Limb (tissue), 2 donors: ENCODE measurements around the gene OXER1.

Experiments
- DNase-seq, 2 donors: peaks; one replicate each; pipeline ENCODE4 v3.0.0-alpha.2; 2016; ENCODE audit errors: extremely low spot score in 2 of 2

OXER1 gene

GRCh38 chr2:42769583-42770287, 5.8 kb upstream of the OXER1 start:
- no peak for DNase-seq

- no peak for DNase-seq
These were observed 4.8 kb upstream of the OXER1 start for GRCh38 chr2:42768706-42769256.

- no peak for DNase-seq
These were observed 4.2 kb upstream of the OXER1 start for GRCh38 chr2:42767899-42768705.

- no peak for DNase-seq
These were observed 3.4 kb upstream of the OXER1 start for GRCh38 chr2:42767080-42767898.

GRCh38 chr2:42765686-42766085, 1.8 kb upstream of the OXER1 start:
- DNase-seq: no peak

GRCh38 chr2:42764901-42765300, 966 bp upstream of the OXER1 start:
- no peak for DNase-seq

- DNase-seq: no peak
These were observed 821 bp downstream of the OXER1 start for GRCh38 chr2:42762823-42763804.

GRCh38 chr2:42762155-42762554, 1.8 kb downstream of the OXER1 start:
- no peak for DNase-seq

GRCh38 chr2:42761554-42761953, 2.4 kb downstream of the OXER1 start:
- DNase-seq: no peak

- DNase-seq: no peak
These were observed 5.2 kb downstream of the OXER1 start for GRCh38 chr2:42758751-42759150.

- no peak for DNase-seq
These were observed 5.8 kb downstream of the OXER1 start for GRCh38 chr2:42757981-42758740.

GRCh38 chr2:42756966-42757513, 6.9 kb downstream of the OXER1 start:
- DNase-seq: no peak

GRCh38 chr2:42756150-42756775, 7.7 kb downstream of the OXER1 start:
- DNase-seq: no peak

- no peak for DNase-seq
These were observed 8.6 kb downstream of the OXER1 start for GRCh38 chr2:42755191-42755880.

- DNase-seq: no peak
These were observed 9.2 kb downstream of the OXER1 start for GRCh38 chr2:42754776-42755140.

GRCh38 chr2:42754021-42754775, 9.7 kb downstream of the OXER1 start:
- peak in 1 of 2 donors; percentile 48 for DNase-seq
